Measurements from ENCODE around the gene IZUMO2. TPM values are rescaled to one million over a fixed set of nuclear protein-coding genes. Genes with fewer than 3 reads are reported as not detected.

The IZUMO2 gene
- total and polyA plus RNA-seq, 9 of the 15 experiments (the other 6 are each of a cell fraction or from before 2014, with no cell fraction given) = not detected

- Histone ChIP-seq H3K9me1 (ENCODE audit: control insufficient read depth, insufficient read depth, low read length) (no peaks in the 10 kb centered on the region), H3K27me3 (ENCODE audit: control insufficient read depth in 2 of 2, insufficient read depth in 2 of 2, low read length in 2 of 2) (peaks cover 0 to 31% of the 10 kb centered on the region in 2 experiments; a peak in 2 of 5 replicates), H3K9me3 (replicated peaks; ENCODE audit: control insufficient read depth, insufficient read depth, low read depth, low read length) (no peaks in the 10 kb centered on the region), H3K79me2 (ENCODE audit: control insufficient read depth, insufficient read depth, low read length) (no peaks in the 10 kb centered on the region), H3K4me1 (replicated peaks in 1 of 2; ENCODE audit: control insufficient read depth in 2 of 2, insufficient read depth in 2 of 2, low read length in 2 of 2) (peaks cover 0 to 19% of the 10 kb centered on the region in 2 experiments; a peak in 3 of 5 replicates), H3K4me2 (ENCODE audit: insufficient read depth, low read length) (no peak overlapping the region), H3K36me3 (ENCODE audit: control insufficient read depth, insufficient read depth, low read length) (no peaks in the 10 kb centered on the region), H4K20me1 (replicated peaks; ENCODE audit: control insufficient read depth, insufficient read depth, low read length) (no peaks in the 10 kb centered on the region), H2AFZ (ENCODE audit: low read depth, low read length) (no peak overlapping the region), H3K4me3 (no peak overlapping the region), H3K9ac (ENCODE audit: insufficient read depth in 1 of 2, low read depth in 2 of 2, low read length in 2 of 2) (peak overlapping the region in 1 of 2 experiments; percentile 0; a peak in 1 of 4 replicates), H3K27ac (ENCODE audit: extremely low read depth, low read depth, low read length) (no peak overlapping the region)
- no peak for ATAC-seq
- FAIRE-seq = no peak
- POLR2A ChIA-PET = interaction anchor here (0.6 kb wide), 1 partner anchor 43 kb away, joined by 3 read pairs; no protein-coding TSS in a partner anchor
- CTCF ChIA-PET (ENCODE audit: low intra/inter-chr PET ratio) = no interaction called here
- no TSS peak for BruUV-seq (replicated peaks)
- under 1% methylated on average over 11 of the region's 12 CpGs for WGBS (ENCODE audit: insufficient coverage, low coverage, missing lambda C conversion rate)
- intact Hi-C loops (cut with micrococcal nuclease) = loop anchor here (5.0 kb wide), 1 partner anchor 95 kb away; no protein-coding TSS in a partner anchor
- in situ Hi-C loops (cut with MboI) = loop anchor here (5.0 kb wide), 1 partner anchor 95 kb away; no protein-coding TSS in a partner anchor
- TF ChIP-seq PBX2 (CRISPR knock-in tag; IDR thresholded peaks at IDR 0.05; ENCODE audit: low read depth) (no peak), PBX2 (tag; conservative IDR thresholded peaks at IDR 0.05; ENCODE audit: low read depth) (peak; percentile 67), ZNF766 (CRISPR knock-in tag; conservative IDR thresholded peaks at IDR 0.05) (no peak), PKNOX1 (IDR thresholded peaks at IDR 0.05) (peak; percentile 45; the same call in 1 of the 2 replicates), MEIS2 (IDR thresholded peaks at IDR 0.05; ENCODE audit: partially characterized antibody) (peak; percentile 78), SMARCA4 (IDR thresholded peaks at IDR 0.05) (no peak)
- DNase-seq (ENCODE audit: extremely low read depth in 1 of 4, low spot score in 3 of 4) = no peak
These were observed 4.2 kb upstream of the IZUMO2 start for GRCh38 chr19:50167314-50167721.
